ENCODE results near the gene IL1RAP. TPM values are rescaled to one million over a fixed set of nuclear protein-coding genes. Genes with fewer than 3 reads are reported as not detected.

Gene IL1RAP
- total and polyA plus RNA-seq, 2 experiments from 2014 or later = 3.6 to 5.0 TPM

DNA sequence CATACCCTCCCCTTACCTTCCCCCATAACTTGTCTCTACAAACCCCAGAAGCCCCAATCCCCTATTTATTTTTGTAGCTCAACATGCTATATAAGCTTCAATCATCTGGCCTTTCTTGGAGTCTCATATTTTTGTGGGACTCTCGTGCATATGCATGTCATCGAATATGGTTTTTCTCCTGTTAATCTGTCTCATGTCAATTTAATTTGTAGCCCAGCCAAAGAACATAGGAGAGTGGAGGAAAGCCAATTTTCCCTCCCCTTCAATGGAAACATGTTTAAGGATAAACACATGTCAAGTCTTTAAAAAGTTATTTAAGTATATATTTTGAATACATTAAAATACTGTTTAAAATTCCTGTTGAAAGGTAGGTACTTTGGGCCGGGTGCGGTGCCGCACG is 176.4 kb downstream of the IL1RAP start (continued):
- TF ChIP-seq, protein P1, sequence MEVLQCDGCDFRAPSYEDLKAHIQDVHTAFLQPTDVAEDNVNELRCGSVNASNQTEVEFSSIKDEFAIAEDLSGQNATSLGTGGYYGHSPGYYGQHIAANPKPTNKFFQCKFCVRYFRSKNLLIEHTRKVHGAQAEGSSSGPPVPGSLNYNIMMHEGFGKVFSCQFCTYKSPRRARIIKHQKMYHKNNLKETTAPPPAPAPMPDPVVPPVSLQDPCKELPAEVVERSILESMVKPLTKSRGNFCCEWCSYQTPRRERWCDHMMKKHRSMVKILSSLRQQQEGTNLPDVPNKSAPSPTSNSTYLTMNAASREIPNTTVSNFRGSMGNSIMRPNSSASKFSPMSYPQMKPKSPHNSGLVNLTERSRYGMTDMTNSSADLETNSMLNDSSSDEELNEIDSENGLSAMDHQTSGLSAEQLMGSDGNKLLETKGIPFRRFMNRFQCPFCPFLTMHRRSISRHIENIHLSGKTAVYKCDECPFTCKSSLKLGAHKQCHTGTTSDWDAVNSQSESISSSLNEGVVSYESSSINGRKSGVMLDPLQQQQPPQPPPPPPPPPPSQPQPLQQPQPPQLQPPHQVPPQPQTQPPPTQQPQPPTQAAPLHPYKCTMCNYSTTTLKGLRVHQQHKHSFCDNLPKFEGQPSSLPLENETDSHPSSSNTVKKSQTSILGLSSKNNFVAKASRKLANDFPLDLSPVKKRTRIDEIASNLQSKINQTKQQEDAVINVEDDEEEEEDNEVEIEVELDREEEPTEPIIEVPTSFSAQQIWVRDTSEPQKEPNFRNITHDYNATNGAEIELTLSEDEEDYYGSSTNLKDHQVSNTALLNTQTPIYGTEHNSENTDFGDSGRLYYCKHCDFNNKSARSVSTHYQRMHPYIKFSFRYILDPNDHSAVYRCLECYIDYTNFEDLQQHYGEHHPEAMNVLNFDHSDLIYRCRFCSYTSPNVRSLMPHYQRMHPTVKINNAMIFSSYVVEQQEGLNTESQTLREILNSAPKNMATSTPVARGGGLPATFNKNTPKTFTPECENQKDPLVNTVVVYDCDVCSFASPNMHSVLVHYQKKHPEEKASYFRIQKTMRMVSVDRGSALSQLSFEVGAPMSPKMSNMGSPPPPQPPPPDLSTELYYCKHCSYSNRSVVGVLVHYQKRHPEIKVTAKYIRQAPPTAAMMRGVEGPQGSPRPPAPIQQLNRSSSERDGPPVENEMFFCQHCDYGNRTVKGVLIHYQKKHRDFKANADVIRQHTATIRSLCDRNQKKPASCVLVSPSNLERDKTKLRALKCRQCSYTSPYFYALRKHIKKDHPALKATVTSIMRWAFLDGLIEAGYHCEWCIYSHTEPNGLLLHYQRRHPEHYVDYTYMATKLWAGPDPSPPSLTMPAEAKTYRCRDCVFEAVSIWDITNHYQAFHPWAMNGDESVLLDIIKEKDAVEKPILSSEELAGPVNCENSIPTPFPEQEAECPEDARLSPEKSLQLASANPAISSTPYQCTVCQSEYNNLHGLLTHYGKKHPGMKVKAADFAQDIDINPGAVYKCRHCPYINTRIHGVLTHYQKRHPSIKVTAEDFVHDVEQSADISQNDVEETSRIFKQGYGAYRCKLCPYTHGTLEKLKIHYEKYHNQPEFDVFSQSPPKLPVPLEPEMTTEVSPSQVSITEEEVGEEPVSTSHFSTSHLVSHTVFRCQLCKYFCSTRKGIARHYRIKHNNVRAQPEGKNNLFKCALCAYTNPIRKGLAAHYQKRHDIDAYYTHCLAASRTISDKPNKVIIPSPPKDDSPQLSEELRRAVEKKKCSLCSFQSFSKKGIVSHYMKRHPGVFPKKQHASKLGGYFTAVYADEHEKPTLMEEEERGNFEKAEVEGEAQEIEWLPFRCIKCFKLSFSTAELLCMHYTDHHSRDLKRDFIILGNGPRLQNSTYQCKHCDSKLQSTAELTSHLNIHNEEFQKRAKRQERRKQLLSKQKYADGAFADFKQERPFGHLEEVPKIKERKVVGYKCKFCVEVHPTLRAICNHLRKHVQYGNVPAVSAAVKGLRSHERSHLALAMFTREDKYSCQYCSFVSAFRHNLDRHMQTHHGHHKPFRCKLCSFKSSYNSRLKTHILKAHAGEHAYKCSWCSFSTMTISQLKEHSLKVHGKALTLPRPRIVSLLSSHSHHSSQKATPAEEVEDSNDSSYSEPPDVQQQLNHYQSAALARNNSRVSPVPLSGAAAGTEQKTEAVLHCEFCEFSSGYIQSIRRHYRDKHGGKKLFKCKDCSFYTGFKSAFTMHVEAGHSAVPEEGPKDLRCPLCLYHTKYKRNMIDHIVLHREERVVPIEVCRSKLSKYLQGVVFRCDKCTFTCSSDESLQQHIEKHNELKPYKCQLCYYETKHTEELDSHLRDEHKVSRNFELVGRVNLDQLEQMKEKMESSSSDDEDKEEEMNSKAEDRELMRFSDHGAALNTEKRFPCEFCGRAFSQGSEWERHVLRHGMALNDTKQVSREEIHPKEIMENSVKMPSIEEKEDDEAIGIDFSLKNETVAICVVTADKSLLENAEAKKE (CRISPR knock-in tag; IDR thresholded peaks at IDR 0.05) = no peak
- TF ChIP-seq ZNF331 (CRISPR knock-in tag; IDR thresholded peaks at IDR 0.05; ENCODE audit: low read depth) = no peak
- TF ChIP-seq, protein P2, sequence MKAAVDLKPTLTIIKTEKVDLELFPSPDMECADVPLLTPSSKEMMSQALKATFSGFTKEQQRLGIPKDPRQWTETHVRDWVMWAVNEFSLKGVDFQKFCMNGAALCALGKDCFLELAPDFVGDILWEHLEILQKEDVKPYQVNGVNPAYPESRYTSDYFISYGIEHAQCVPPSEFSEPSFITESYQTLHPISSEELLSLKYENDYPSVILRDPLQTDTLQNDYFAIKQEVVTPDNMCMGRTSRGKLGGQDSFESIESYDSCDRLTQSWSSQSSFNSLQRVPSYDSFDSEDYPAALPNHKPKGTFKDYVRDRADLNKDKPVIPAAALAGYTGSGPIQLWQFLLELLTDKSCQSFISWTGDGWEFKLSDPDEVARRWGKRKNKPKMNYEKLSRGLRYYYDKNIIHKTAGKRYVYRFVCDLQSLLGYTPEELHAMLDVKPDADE (IDR thresholded peaks at IDR 0.05) = no peak

DNA sequence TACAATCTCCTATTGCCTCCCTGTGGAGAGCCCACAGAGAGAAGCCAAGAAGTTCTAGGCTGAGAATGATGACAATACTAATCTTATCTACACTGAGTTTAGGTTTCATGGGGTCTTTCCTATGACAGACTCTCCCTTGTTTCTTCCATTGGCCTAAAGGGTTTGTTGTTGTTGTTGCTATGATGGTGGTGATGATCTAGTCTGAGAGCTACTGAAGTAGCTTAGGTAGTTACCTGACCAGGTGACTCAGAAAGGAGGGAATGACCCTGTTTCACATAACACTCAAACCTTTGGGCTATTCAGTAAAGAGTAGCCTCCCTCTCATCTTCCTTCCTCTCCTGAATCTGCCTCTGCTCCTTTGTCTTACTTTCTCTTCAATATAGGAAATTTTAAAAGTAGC is 178.4 kb downstream of the IL1RAP start:
- Mint-ChIP-seq H3K4me1 (peaks cover 5% of the 10 kb centered on the region; the same call in 2 of the 3 replicates), H3K36me3 (ENCODE audit: low read depth) (no peaks in the 10 kb centered on the region), H3K9me3 (no peaks in the 10 kb centered on the region), H3K4me3 (no peak overlapping the region), H3K27ac (no peak overlapping the region), H3K27me3 (ENCODE audit: insufficient read depth, low read depth, poor library complexity) (no peaks in the 10 kb centered on the region)
- no peak overlapping the region for H3K27ac ChIP-seq (ENCODE audit: low read depth)
- no peak overlapping the region for H3K4me2 ChIP-seq
- ATAC-seq (no peak), DNase-seq (ENCODE audit: low spot score) (no peak)
- no peak overlapping the region for H3K4me3 ChIP-seq
- no peaks in the 10 kb centered on the region for H4K20me1 ChIP-seq (replicated peaks; ENCODE audit: insufficient read depth)
- no peaks in the 10 kb centered on the region for H3K79me2 ChIP-seq (replicated peaks; ENCODE audit: insufficient read depth)
- no peaks in the 10 kb centered on the region; the same call in 1 of the 2 replicates for H3K4me1 ChIP-seq (ENCODE audit: insufficient read depth)
- H3F3A ChIP-seq (replicated peaks; ENCODE audit: low read depth) = no peaks in the 10 kb centered on the region
- H2AFZ ChIP-seq = no peak overlapping the region
- 0 out of 2 replicates have a peak, but pooled peaks cover 12% of the 10 kb centered on the region for H3K9me2 ChIP-seq (ENCODE audit: insufficient read depth)
- TF ChIP-seq ZNF114 (CRISPR knock-in tag; IDR thresholded peaks at IDR 0.05) (no peak), EZH2phosphoT487 (IDR thresholded peaks at IDR 0.05; ENCODE audit: unreplicated experiment) (no peak), EZH2 (IDR thresholded peaks at IDR 0.05; ENCODE audit: low read depth, unreplicated experiment) (no peak), STAT1 (IDR thresholded peaks at IDR 0.05; ENCODE audit: unreplicated experiment) (no peak), POLR2AphosphoS5 (IDR thresholded peaks at IDR 0.05; ENCODE audit: low read depth) (no peak), NANOG (IDR thresholded peaks at IDR 0.05; ENCODE audit: borderline replicate concordance) (no peak)
- TF ChIP-seq, protein P3, sequence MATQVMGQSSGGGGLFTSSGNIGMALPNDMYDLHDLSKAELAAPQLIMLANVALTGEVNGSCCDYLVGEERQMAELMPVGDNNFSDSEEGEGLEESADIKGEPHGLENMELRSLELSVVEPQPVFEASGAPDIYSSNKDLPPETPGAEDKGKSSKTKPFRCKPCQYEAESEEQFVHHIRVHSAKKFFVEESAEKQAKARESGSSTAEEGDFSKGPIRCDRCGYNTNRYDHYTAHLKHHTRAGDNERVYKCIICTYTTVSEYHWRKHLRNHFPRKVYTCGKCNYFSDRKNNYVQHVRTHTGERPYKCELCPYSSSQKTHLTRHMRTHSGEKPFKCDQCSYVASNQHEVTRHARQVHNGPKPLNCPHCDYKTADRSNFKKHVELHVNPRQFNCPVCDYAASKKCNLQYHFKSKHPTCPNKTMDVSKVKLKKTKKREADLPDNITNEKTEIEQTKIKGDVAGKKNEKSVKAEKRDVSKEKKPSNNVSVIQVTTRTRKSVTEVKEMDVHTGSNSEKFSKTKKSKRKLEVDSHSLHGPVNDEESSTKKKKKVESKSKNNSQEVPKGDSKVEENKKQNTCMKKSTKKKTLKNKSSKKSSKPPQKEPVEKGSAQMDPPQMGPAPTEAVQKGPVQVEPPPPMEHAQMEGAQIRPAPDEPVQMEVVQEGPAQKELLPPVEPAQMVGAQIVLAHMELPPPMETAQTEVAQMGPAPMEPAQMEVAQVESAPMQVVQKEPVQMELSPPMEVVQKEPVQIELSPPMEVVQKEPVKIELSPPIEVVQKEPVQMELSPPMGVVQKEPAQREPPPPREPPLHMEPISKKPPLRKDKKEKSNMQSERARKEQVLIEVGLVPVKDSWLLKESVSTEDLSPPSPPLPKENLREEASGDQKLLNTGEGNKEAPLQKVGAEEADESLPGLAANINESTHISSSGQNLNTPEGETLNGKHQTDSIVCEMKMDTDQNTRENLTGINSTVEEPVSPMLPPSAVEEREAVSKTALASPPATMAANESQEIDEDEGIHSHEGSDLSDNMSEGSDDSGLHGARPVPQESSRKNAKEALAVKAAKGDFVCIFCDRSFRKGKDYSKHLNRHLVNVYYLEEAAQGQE (IDR thresholded peaks at IDR 0.05; ENCODE audit: unreplicated experiment) = no peak
- no peaks in the 10 kb centered on the region for H3K36me3 ChIP-seq (ENCODE audit: insufficient read depth)
- H3K27me3 ChIP-seq (ENCODE audit: insufficient read depth) = no peaks in the 10 kb centered on the region
